WTC11 (cell line): ENCODE data around the gene C1orf226. TPM values are rescaled to one million over a fixed set of nuclear protein-coding genes. Genes with fewer than 3 reads are reported as not detected.

Source experiments
- ATAC-seq: fragments of 200-7000 bp; cut with Tn5 transposase; 2 replicates; pipeline ENCODE4 v1.10.0; 2021; ENCODE audit warnings: mild to moderate bottlenecking, moderate library complexity
- CTCF ChIA-PET: fragments of 300-600 bp; sonication (Branson Sonifier 250); formaldehyde crosslinking; loops from one replicate; lab custom pipeline; 2021; ENCODE audit warnings: antibody characterized with exemption; lab: Charles Lee
- POLR2A ChIA-PET: fragments of 350-600 bp; sonication (Branson Sonifier 250); formaldehyde crosslinking; loops from one replicate; lab custom pipeline; 2021; ENCODE audit warnings: antibody characterized with exemption; lab: Charles Lee
- DNase-seq: peaks from one replicate; pipeline ENCODE4 v3.0.0; 2021; ENCODE audit warnings: low spot score
- H3K27ac Mint-ChIP-seq: 2 replicates; pipeline ENCODE4 v1.8.0; 2021; ENCODE audit warnings: mixed read lengths
- H3K27me3 Mint-ChIP-seq: 2 replicates; pipeline ENCODE4 v1.8.0; 2021; ENCODE audit warnings: low read depth, mild to moderate bottlenecking, moderate library complexity, mixed read lengths
- H3K36me3 Mint-ChIP-seq: 2 replicates; pipeline ENCODE4 v1.8.0; 2021; ENCODE audit warnings: mixed read lengths
- H3K4me1 Mint-ChIP-seq: 2 replicates; pipeline ENCODE4 v1.8.0; 2022; ENCODE audit warnings: mixed read lengths
- H3K4me3 Mint-ChIP-seq: 2 replicates; pipeline ENCODE4 v1.8.0; 2021; ENCODE audit warnings: mild to moderate bottlenecking, moderate library complexity, mixed read lengths
- H3K9me3 Mint-ChIP-seq: 2 replicates; pipeline ENCODE4 v1.8.0; 2021; ENCODE audit warnings: mixed read lengths
- FOXK1 ChIP-seq: sonication (generic); formaldehyde crosslinking; IDR thresholded peaks from 2 replicates; pipeline ENCODE4 v1.8.0; 2022; ENCODE audit warnings: mild to moderate bottlenecking, moderate library complexity, missing genetic modification reagents
- GTF2I ChIP-seq: fragments of 250-450 bp; sonication (Bioruptor Pico); conservative IDR thresholded peaks from 2 replicates; pipeline ENCODE4 v1.4.0; 2021; ENCODE audit warnings: mild to moderate bottlenecking
- MYBL2 ChIP-seq: sonication (generic); formaldehyde crosslinking; IDR thresholded peaks from 2 replicates; pipeline ENCODE4 v1.8.1; 2023; ENCODE audit warnings: mild to moderate bottlenecking, moderate library complexity, missing genetic modification reagents
- NR1H2 ChIP-seq: sonication (generic); formaldehyde crosslinking; IDR thresholded peaks from 2 replicates; pipeline ENCODE4 v1.9.0; 2021; ENCODE audit warnings: mild to moderate bottlenecking, moderate library complexity, missing genetic modification reagents
- NR3C1 ChIP-seq: sonication (generic); formaldehyde crosslinking; conservative IDR thresholded peaks from 2 replicates; pipeline ENCODE4 v1.8.1; 2023; ENCODE audit warnings: low read depth, mild to moderate bottlenecking, missing genetic modification reagents
- PRRX2 ChIP-seq: fragments of 250-450 bp; sonication (Bioruptor Pico); IDR thresholded peaks from 2 replicates; pipeline ENCODE4 v1.8.0; 2021; ENCODE audit warnings: mild to moderate bottlenecking
- ZSCAN18 ChIP-seq: fragments of 250-450 bp; sonication (Bioruptor Pico); IDR thresholded peaks from 2 replicates; pipeline ENCODE4 v2.1.2; 2022; ENCODE audit warnings: mild to moderate bottlenecking, moderate library complexity
- total RNA-seq: library from RNA; stranded (reverse); gene quantifications from 3 replicates; pipeline ENCODE4 v1.2.3, GENCODE V29; 2021
- TF ChIP-seq, protein P1 (sequence below): sonication (generic); formaldehyde crosslinking; IDR thresholded peaks from 2 replicates; pipeline ENCODE4 v1.8.1; 2022; ENCODE audit warnings: missing genetic modification reagents, borderline replicate concordance
- TF ChIP-seq, protein P2 (sequence below): sonication (generic); formaldehyde crosslinking; conservative IDR thresholded peaks from 2 replicates; pipeline ENCODE4 v1.8.1; 2022; ENCODE audit warnings: mild to moderate bottlenecking, missing genetic modification reagents
- TF ChIP-seq, protein P3 (sequence below): fragments of 250-450 bp; sonication (Bioruptor Pico); IDR thresholded peaks from 2 replicates; pipeline ENCODE4 v1.9.0; 2021; ENCODE audit warnings: mild to moderate bottlenecking
- TF ChIP-seq, protein P4 (sequence below): sonication (generic); formaldehyde crosslinking; IDR thresholded peaks from 2 replicates; pipeline ENCODE4 v1.8.0; 2023; ENCODE audit warnings: mild to moderate bottlenecking, missing genetic modification reagents
- TF ChIP-seq, protein P5 (sequence below): sonication (generic); formaldehyde crosslinking; IDR thresholded peaks from 2 replicates; pipeline ENCODE4 v1.8.1; 2023; ENCODE audit warnings: mild to moderate bottlenecking, missing genetic modification reagents, moderate library complexity
- TF ChIP-seq, protein P6 (sequence below): sonication (generic); formaldehyde crosslinking; IDR thresholded peaks from 2 replicates; pipeline ENCODE4 v1.8.1; 2023; ENCODE audit warnings: mild to moderate bottlenecking, missing genetic modification reagents, borderline replicate concordance
- TF ChIP-seq, protein P7 (sequence below): sonication (generic); formaldehyde crosslinking; IDR thresholded peaks from 2 replicates; pipeline ENCODE4 v1.8.1; 2022; ENCODE audit warnings: mild to moderate bottlenecking, moderate library complexity, missing genetic modification reagents

Gene C1orf226
- total RNA-seq, 1 experiment from 2014 or later: 21.4 TPM

DNA sequence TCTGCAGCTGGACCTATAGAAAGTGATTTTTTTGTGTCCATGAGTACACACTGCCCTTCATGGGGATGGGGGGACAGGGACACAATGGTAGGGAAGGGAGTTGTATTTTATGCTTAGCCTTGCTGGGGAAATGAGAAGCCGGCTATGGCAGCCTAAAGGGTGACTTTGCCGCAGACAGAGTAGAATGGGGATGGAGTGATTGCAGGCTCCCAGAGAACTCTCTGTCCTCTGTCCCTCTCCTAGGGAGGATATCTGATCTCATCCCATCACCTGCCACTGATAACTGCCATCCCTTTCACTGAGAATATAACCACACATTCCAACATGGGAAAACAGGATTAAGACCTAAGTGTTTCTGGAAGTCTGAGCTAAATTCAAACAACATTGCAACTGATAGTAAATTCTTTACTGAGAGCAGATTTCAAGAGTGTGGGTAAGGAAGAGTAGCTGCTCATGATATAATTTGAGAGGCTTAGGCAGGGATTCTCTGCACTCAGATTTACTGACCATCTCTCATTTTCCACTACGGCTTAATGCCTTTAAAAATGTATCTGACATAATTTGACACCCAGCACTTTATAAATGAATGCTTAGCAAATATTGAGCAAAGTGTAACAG, 16.5 kb downstream of the C1orf226 start (continued):
- TF ChIP-seq, protein P1, sequence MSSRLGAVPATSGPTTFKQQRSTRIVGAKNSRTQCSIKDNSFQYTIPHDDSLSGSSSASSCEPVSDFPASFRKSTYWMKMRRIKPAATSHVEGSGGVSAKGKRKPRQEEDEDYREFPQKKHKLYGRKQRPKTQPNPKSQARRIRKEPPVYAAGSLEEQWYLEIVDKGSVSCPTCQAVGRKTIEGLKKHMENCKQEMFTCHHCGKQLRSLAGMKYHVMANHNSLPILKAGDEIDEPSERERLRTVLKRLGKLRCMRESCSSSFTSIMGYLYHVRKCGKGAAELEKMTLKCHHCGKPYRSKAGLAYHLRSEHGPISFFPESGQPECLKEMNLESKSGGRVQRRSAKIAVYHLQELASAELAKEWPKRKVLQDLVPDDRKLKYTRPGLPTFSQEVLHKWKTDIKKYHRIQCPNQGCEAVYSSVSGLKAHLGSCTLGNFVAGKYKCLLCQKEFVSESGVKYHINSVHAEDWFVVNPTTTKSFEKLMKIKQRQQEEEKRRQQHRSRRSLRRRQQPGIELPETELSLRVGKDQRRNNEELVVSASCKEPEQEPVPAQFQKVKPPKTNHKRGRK (CRISPR knock-in tag): no peak
- TF ChIP-seq, protein P2, sequence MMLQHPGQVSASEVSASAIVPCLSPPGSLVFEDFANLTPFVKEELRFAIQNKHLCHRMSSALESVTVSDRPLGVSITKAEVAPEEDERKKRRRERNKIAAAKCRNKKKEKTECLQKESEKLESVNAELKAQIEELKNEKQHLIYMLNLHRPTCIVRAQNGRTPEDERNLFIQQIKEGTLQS (CRISPR knock-in tag): no peak

DNA sequence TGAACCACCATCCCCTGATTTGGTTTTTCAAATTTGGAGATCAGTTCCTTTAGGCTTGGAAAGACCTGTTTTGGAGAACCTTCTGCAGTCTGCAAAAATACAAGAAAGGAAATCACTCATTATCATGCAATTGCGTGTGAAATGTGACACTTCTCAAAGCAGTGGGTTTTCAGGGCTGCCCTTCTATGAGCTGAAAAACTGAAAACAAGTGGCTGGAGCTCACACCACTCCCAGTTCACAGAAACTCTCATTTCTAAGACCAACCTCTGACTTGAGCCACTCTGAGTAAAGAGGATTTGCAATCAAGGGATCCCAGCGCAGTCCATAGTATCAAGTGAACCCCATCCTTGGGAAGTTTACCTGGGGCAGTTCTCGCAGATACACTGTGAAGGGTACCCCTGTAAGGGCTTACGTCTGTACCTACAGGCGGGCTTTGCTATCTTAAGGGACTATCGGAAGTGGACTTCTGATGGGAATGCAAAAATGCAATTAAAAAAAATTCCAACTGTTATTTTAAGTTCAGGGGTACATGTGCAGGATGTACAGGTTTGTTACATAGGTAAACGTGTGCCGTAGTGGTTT, 17.6 kb downstream of the C1orf226 start:
- CTCF ChIA-PET: interaction anchor here (0.8 to 3.1 kb wide), 7 partner anchors 16 to 375 kb away, joined by 3 to 14 read pairs (median 5); partner anchors contain the start of gene OLFML2B
- H3K9me3 Mint-ChIP-seq: 0 out of 2 replicates have a peak, but pooled peaks cover 8% of the 10 kb centered on the region
- POLR2A ChIA-PET: interaction anchor here (0.5 kb wide), 1 partner anchor 362 kb away, joined by 4 read pairs; no protein-coding TSS in a partner anchor
- H3K27ac Mint-ChIP-seq: peak overlapping the region; percentile 6
- peak overlapping the region; percentile 15 for H3K4me3 Mint-ChIP-seq
- ATAC-seq: peak; percentile 68
- no peak for DNase-seq
- no peaks in the 10 kb centered on the region for H3K36me3 Mint-ChIP-seq
- H3K27me3 Mint-ChIP-seq: no peaks in the 10 kb centered on the region
- peaks cover 25% of the 10 kb centered on the region for H3K4me1 Mint-ChIP-seq
- TF ChIP-seq GTF2I (CRISPR knock-in tag) (no peak), ZSCAN18 (CRISPR knock-in tag) (no peak), FOXK1 (CRISPR knock-in tag) (no peak), PRRX2 (CRISPR knock-in tag) (no peak), NR3C1 (no peak)
- TF ChIP-seq, protein P3, sequence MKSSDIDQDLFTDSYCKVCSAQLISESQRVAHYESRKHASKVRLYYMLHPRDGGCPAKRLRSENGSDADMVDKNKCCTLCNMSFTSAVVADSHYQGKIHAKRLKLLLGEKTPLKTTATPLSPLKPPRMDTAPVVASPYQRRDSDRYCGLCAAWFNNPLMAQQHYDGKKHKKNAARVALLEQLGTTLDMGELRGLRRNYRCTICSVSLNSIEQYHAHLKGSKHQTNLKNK (CRISPR knock-in tag): no peak
- TF ChIP-seq, protein P4, sequence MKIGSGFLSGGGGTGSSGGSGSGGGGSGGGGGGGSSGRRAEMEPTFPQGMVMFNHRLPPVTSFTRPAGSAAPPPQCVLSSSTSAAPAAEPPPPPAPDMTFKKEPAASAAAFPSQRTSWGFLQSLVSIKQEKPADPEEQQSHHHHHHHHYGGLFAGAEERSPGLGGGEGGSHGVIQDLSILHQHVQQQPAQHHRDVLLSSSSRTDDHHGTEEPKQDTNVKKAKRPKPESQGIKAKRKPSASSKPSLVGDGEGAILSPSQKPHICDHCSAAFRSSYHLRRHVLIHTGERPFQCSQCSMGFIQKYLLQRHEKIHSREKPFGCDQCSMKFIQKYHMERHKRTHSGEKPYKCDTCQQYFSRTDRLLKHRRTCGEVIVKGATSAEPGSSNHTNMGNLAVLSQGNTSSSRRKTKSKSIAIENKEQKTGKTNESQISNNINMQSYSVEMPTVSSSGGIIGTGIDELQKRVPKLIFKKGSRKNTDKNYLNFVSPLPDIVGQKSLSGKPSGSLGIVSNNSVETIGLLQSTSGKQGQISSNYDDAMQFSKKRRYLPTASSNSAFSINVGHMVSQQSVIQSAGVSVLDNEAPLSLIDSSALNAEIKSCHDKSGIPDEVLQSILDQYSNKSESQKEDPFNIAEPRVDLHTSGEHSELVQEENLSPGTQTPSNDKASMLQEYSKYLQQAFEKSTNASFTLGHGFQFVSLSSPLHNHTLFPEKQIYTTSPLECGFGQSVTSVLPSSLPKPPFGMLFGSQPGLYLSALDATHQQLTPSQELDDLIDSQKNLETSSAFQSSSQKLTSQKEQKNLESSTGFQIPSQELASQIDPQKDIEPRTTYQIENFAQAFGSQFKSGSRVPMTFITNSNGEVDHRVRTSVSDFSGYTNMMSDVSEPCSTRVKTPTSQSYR (CRISPR knock-in tag): no peak

GRCh38 chr1:162400790-162401355, 19.3 kb downstream of the C1orf226 start:
- ChIA-PET POLR2A (no interaction called here), CTCF (interaction anchor here (1.3 to 3.1 kb wide), 3 partner anchors 9 to 345 kb away, joined by 3 to 14 read pairs (median 4); no protein-coding TSS in a partner anchor)
- Mint-ChIP-seq H3K27me3 (no peaks in the 10 kb centered on the region), H3K27ac (no peak overlapping the region), H3K4me1 (peaks cover 25% of the 10 kb centered on the region), H3K4me3 (no peak overlapping the region), H3K9me3 (0 out of 2 replicates have a peak, but pooled peaks cover 8% of the 10 kb centered on the region), H3K36me3 (no peaks in the 10 kb centered on the region)
- DNase-seq (no peak), ATAC-seq (no peak)
- TF ChIP-seq, protein P3 (CRISPR knock-in tag): no peak
- TF ChIP-seq FOXK1 (CRISPR knock-in tag): no peak
- TF ChIP-seq, protein P5, sequence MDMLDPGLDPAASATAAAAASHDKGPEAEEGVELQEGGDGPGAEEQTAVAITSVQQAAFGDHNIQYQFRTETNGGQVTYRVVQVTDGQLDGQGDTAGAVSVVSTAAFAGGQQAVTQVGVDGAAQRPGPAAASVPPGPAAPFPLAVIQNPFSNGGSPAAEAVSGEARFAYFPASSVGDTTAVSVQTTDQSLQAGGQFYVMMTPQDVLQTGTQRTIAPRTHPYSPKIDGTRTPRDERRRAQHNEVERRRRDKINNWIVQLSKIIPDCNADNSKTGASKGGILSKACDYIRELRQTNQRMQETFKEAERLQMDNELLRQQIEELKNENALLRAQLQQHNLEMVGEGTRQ (CRISPR knock-in tag): no peak
- no peak for TF ChIP-seq NR1H2
- TF ChIP-seq, protein P1 (CRISPR knock-in tag): no peak
- TF ChIP-seq, protein P6, sequence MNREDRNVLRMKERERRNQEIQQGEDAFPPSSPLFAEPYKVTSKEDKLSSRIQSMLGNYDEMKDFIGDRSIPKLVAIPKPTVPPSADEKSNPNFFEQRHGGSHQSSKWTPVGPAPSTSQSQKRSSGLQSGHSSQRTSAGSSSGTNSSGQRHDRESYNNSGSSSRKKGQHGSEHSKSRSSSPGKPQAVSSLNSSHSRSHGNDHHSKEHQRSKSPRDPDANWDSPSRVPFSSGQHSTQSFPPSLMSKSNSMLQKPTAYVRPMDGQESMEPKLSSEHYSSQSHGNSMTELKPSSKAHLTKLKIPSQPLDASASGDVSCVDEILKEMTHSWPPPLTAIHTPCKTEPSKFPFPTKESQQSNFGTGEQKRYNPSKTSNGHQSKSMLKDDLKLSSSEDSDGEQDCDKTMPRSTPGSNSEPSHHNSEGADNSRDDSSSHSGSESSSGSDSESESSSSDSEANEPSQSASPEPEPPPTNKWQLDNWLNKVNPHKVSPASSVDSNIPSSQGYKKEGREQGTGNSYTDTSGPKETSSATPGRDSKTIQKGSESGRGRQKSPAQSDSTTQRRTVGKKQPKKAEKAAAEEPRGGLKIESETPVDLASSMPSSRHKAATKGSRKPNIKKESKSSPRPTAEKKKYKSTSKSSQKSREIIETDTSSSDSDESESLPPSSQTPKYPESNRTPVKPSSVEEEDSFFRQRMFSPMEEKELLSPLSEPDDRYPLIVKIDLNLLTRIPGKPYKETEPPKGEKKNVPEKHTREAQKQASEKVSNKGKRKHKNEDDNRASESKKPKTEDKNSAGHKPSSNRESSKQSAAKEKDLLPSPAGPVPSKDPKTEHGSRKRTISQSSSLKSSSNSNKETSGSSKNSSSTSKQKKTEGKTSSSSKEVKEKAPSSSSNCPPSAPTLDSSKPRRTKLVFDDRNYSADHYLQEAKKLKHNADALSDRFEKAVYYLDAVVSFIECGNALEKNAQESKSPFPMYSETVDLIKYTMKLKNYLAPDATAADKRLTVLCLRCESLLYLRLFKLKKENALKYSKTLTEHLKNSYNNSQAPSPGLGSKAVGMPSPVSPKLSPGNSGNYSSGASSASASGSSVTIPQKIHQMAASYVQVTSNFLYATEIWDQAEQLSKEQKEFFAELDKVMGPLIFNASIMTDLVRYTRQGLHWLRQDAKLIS (CRISPR knock-in tag): no peak
- TF ChIP-seq, protein P7, sequence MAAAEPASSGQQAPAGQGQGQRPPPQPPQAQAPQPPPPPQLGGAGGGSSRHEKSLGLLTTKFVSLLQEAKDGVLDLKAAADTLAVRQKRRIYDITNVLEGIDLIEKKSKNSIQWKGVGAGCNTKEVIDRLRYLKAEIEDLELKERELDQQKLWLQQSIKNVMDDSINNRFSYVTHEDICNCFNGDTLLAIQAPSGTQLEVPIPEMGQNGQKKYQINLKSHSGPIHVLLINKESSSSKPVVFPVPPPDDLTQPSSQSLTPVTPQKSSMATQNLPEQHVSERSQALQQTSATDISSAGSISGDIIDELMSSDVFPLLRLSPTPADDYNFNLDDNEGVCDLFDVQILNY (CRISPR knock-in tag): no peak
- no peak for TF ChIP-seq MYBL2 (CRISPR knock-in tag)
